K562 (cell line): ENCODE results near the gene TBC1D7. TPM values are rescaled to one million over a fixed set of nuclear protein-coding genes. Genes with fewer than 3 reads are reported as not detected.

Experiments used
- ATAC-seq: fragments of 200-7000 bp; cut with Tn5 transposase; 3 replicates; pipeline ENCODE4 v1.9.1; 2020; ENCODE audit warnings: moderate library complexity
- BruUV-seq: library from RNA; stranded (reverse); fragments of 400-500 nt; replicated peaks from 2 replicates; lab custom pipeline; 2021; lab: Mats Ljungman, UMichigan
- CTCF ChIA-PET: fragments of 300-600 bp; formaldehyde crosslinking; extraction: SDS; loops from one replicate; lab custom pipeline; 2021; ENCODE audit warnings: low intra/inter-chr PET ratio; lab: Yijun Ruan, JAX
- POLR2A ChIA-PET: fragments of 300-600, 350-650 bp; sonication (Branson Sonifier 250); formaldehyde crosslinking; extraction: SDS; loops from one replicate; lab custom pipeline; 2021; ENCODE audit warnings: antibody characterized with exemption, inconsistent platforms; lab: Yijun Ruan, JAX
- DNase-seq, 4 experiments: peaks; one replicate each; pipeline versions ENCODE4 v3.0.0 to v3.0.0-alpha.2; 2011 to 2018; ENCODE audit warnings: low spot score in 3 of 4, mixed read lengths in 3 of 4; ENCODE audit errors: extremely low read depth in 1 of 4
- FAIRE-seq: peaks from 2 replicates; lab custom pipeline; 2011; peaks lifted over from hg19 to GRCh38; lab: Jason Lieb, UNC
- H2AFZ ChIP-seq: 2 replicates; pipeline ENCODE4 v1.6.0; 2011; ENCODE audit warnings: low read depth, low read length, control low read depth, inconsistent platforms
- H3K27ac ChIP-seq: fragments of 200-600 bp; 3 replicates; pipeline ENCODE4 v1.8.0; 2011; ENCODE audit warnings: low read depth, mild to moderate bottlenecking, control low read depth, inconsistent platforms, low read length, moderate library complexity, mixed read lengths; ENCODE audit errors: extremely low read depth
- H3K27me3 ChIP-seq, 2 experiments: fragments of 300-600 bp in 1 of 2; 2 replicates in 1 of 2; 3 replicates in 1 of 2; pipeline versions ENCODE4 v1.6.0 to v1.8.0; 2011; ENCODE audit warnings: inconsistent platforms in 2 of 2, low read length in 2 of 2, mild to moderate bottlenecking in 1 of 2, mixed read lengths in 1 of 2, moderate library complexity in 1 of 2; ENCODE audit not compliant: control insufficient read depth in 2 of 2, insufficient read depth in 2 of 2
- H3K36me3 ChIP-seq: fragments of 300-600 bp; 3 replicates; pipeline ENCODE4 v1.8.0; 2011; ENCODE audit warnings: mild to moderate bottlenecking, low read length, inconsistent platforms; ENCODE audit not compliant: control insufficient read depth, insufficient read depth
- H3K4me1 ChIP-seq, 2 experiments: fragments of 200-600 bp in 1 of 2; replicated peaks in 1 of 2; 2 replicates in 1 of 2; 3 replicates in 1 of 2; pipeline versions ENCODE4 v1.5.1 to v1.8.0; 2011; ENCODE audit warnings: inconsistent platforms in 2 of 2, low read length in 2 of 2, mild to moderate bottlenecking in 1 of 2, mixed read lengths in 1 of 2, moderate library complexity in 1 of 2; ENCODE audit not compliant: control insufficient read depth in 2 of 2, insufficient read depth in 2 of 2
- H3K4me2 ChIP-seq: 2 replicates; pipeline ENCODE4 v1.6.1; 2011; ENCODE audit warnings: low read length, control low read depth, inconsistent platforms, mixed read lengths; ENCODE audit not compliant: insufficient read depth
- H3K4me3 ChIP-seq: fragments of 200-600 bp; sonication (generic), shearing (Covaris generic); 2 replicates; pipeline ENCODE4 v1.5.1; 2016; ENCODE audit warnings: control low read depth, inconsistent platforms
- H3K79me2 ChIP-seq: fragments of 200-600 bp; 3 replicates; pipeline ENCODE4 v1.8.0; 2011; ENCODE audit warnings: low read length, inconsistent platforms; ENCODE audit not compliant: control insufficient read depth, insufficient read depth
- H3K9ac ChIP-seq, 2 experiments: 2 replicates each; pipeline versions ENCODE4 v1.6.0 to v1.6.1; 2011; ENCODE audit warnings: low read depth in 2 of 2, low read length in 2 of 2, control low read depth in 1 of 2, inconsistent platforms in 1 of 2, mild to moderate bottlenecking in 1 of 2, mixed read lengths in 1 of 2; ENCODE audit not compliant: insufficient read depth in 1 of 2
- H3K9me1 ChIP-seq: one replicate; pipeline ENCODE4 v1.6.0; 2011; ENCODE audit warnings: inconsistent platforms, mild to moderate bottlenecking, low read length, moderate library complexity; ENCODE audit not compliant: control insufficient read depth, insufficient read depth
- H3K9me3 ChIP-seq: replicated peaks from 2 replicates; pipeline ENCODE4 v1.5.1; 2011; ENCODE audit warnings: low read depth, low read length, inconsistent platforms; ENCODE audit not compliant: control insufficient read depth, insufficient read depth
- H4K20me1 ChIP-seq: replicated peaks from 2 replicates; pipeline ENCODE4 v1.6.1; 2011; ENCODE audit warnings: low read length, inconsistent platforms, mixed read lengths; ENCODE audit not compliant: control insufficient read depth, insufficient read depth
- ZNF76 ChIP-seq: fragments of 250-450 bp; sonication (Bioruptor Pico); IDR thresholded peaks from 2 replicates; pipeline ENCODE4 v1.4.0; 2020; ENCODE audit warnings: mild to moderate bottlenecking, moderate library complexity, borderline replicate concordance
- WGBS: fragments of 100-300 bp; shearing (Covaris generic); methylation state at CpG from one replicate; pipeline ENCODE4 v1.1.6; 2016; ENCODE audit warnings: low coverage, mixed read lengths; ENCODE audit not compliant: insufficient coverage; ENCODE audit errors: missing lambda C conversion rate; 5-methylcytosine and 5-hydroxymethylcytosine counted together
- in situ Hi-C: fragments of 300-500 bp; cut with MboI; formaldehyde crosslinking; loops from 4 replicates; pipeline ENCODE4 v1.15.0; 2018; ENCODE audit warnings: inconsistent platforms, mixed read lengths
- intact Hi-C: fragments of 100-400 bp; cut with micrococcal nuclease; formaldehyde crosslinking; loops from 2 replicates; pipeline ENCODE4 v1.14.2; 2022
- polyA plus RNA-seq, 8 experiments: library from polyadenylated mRNA; depleted of rRNA in 4 of 8; stranded (reverse) in 5 of 8; unstranded in 3 of 8; fragments of >200 nt; fragmentation: Nextera tagmentation in 2 of 8; fragmentation: Illumina TruSeq in 1 of 8; extraction: Ambion mirVana in 2 of 8; extraction: Trizol in 1 of 8; gene quantifications; 2 replicates each; pipeline versions ENCODE4 v1.2.1 to v1.2.3, GENCODE V29; 2011 to 2014; ENCODE audit warnings: inconsistent platforms in 1 of 8, missing spikeins in 1 of 8
- total RNA-seq, 7 experiments: library from RNA; depleted of rRNA in 6 of 7; stranded (reverse); fragments of >200 nt in 6 of 7; fragmentation: Illumina TruSeq in 2 of 7; extraction: Trizol in 2 of 7; gene quantifications; 2 replicates each; pipeline versions ENCODE4 v1.2.1 to v1.2.3, GENCODE V29; 2011 to 2021; ENCODE audit warnings: low replicate concordance in 1 of 7
- TF ChIP-seq, protein P1 (sequence below), 3 experiments: fragments of 200-800 bp in 1 of 3; fragments of 250-450 bp in 1 of 3; fragments of 450-650 bp in 1 of 3; sonication (Bioruptor Pico) in 1 of 3; sonication (Bioruptor generic) in 1 of 3; formaldehyde crosslinking in 1 of 3; IDR thresholded peaks; 2 replicates each; pipeline versions ENCODE4 v1.6.1 to v1.8.0; 2016 to 2022; ENCODE audit warnings: mild to moderate bottlenecking in 2 of 3, missing genetic modification characterization in 2 of 3, missing compliant biosample characterization in 1 of 3, moderate library complexity in 1 of 3
- TF ChIP-seq, protein P2 (sequence below): fragments of 450-650 bp; formaldehyde crosslinking; conservative IDR thresholded peaks from 2 replicates; pipeline ENCODE4 v1.4.0; 2022; ENCODE audit warnings: mild to moderate bottlenecking, missing genetic modification characterization
- TF ChIP-seq, protein P3 (sequence below), 3 experiments: IDR thresholded peaks in 2 of 3; conservative IDR thresholded peaks in 1 of 3; 2 replicates each; pipeline ENCODE4 v1.5.1; 2011 to 2012; ENCODE audit warnings: low read length in 3 of 3, mild to moderate bottlenecking in 3 of 3, control low read depth in 2 of 3, improper control_type of control experiment in 1 of 3, inconsistent platforms in 1 of 3, low read depth in 1 of 3, mixed read lengths in 1 of 3, moderate library complexity in 1 of 3; ENCODE audit not compliant: insufficient read depth in 2 of 3
- TF ChIP-seq, protein P4 (sequence below): sonication (generic); formaldehyde crosslinking; IDR thresholded peaks from 2 replicates; pipeline ENCODE4 v1.8.1; 2023; ENCODE audit warnings: missing genetic modification reagents, mild to moderate bottlenecking, borderline replicate concordance

The TBC1D7 gene
- total and polyA plus RNA-seq, 9 of the 15 experiments (the other 6 are each of a cell fraction or from before 2014, with no cell fraction given), result 49.4 to 107 (median 61.1) TPM

- no peaks in the 10 kb centered on the region for H4K20me1 ChIP-seq
- no peaks in the 10 kb centered on the region for H3K9me1 ChIP-seq
- H3K79me2 ChIP-seq, result no peaks in the 10 kb centered on the region
- no peaks in the 10 kb centered on the region for H3K9me3 ChIP-seq
- FAIRE-seq (no peak), DNase-seq (no peak), ATAC-seq (no peak)
- no peaks in the 10 kb centered on the region for H3K36me3 ChIP-seq
- in situ Hi-C loops, result no loop called here
- no peak overlapping the region for H2AFZ ChIP-seq
- no peak overlapping the region for H3K27ac ChIP-seq
- POLR2A ChIA-PET, result interaction anchor here (4.2 kb wide), 1 partner anchor 9 kb away, joined by 33 read pairs; no protein-coding TSS in a partner anchor
- peaks cover 0 to 7% of the 10 kb centered on the region in 2 experiments; a peak in 4 of 5 replicates for H3K4me1 ChIP-seq
- H3K27me3 ChIP-seq, result no peaks in the 10 kb centered on the region
- CTCF ChIA-PET, result no interaction called here
- H3K4me3 ChIP-seq, result no peak overlapping the region
- no peak overlapping the region for H3K4me2 ChIP-seq
- intact Hi-C loops, result no loop called here
- BruUV-seq, result no TSS peak
- no peak overlapping the region; a peak in 1 of 4 replicates for H3K9ac ChIP-seq
- WGBS, result 46% methylated on average over 5 of the region's 5 CpGs
- no peak for TF ChIP-seq ZNF76
- TF ChIP-seq, protein P1, sequence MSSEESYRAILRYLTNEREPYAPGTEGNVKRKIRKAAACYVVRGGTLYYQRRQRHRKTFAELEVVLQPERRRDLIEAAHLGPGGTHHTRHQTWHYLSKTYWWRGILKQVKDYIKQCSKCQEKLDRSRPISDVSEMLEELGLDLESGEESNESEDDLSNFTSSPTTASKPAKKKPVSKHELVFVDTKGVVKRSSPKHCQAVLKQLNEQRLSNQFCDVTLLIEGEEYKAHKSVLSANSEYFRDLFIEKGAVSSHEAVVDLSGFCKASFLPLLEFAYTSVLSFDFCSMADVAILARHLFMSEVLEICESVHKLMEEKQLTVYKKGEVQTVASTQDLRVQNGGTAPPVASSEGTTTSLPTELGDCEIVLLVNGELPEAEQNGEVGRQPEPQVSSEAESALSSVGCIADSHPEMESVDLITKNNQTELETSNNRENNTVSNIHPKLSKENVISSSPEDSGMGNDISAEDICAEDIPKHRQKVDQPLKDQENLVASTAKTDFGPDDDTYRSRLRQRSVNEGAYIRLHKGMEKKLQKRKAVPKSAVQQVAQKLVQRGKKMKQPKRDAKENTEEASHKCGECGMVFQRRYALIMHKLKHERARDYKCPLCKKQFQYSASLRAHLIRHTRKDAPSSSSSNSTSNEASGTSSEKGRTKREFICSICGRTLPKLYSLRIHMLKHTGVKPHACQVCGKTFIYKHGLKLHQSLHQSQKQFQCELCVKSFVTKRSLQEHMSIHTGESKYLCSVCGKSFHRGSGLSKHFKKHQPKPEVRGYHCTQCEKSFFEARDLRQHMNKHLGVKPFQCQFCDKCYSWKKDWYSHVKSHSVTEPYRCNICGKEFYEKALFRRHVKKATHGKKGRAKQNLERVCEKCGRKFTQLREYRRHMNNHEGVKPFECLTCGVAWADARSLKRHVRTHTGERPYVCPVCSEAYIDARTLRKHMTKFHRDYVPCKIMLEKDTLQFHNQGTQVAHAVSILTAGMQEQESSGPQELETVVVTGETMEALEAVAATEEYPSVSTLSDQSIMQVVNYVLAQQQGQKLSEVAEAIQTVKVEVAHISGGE (CRISPR knock-in tag; IDR thresholded peaks at IDR 0.05), result no peak
- TF ChIP-seq, protein P2, sequence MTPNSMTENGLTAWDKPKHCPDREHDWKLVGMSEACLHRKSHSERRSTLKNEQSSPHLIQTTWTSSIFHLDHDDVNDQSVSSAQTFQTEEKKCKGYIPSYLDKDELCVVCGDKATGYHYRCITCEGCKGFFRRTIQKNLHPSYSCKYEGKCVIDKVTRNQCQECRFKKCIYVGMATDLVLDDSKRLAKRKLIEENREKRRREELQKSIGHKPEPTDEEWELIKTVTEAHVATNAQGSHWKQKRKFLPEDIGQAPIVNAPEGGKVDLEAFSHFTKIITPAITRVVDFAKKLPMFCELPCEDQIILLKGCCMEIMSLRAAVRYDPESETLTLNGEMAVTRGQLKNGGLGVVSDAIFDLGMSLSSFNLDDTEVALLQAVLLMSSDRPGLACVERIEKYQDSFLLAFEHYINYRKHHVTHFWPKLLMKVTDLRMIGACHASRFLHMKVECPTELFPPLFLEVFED, result no peak
- TF ChIP-seq, protein P3, sequence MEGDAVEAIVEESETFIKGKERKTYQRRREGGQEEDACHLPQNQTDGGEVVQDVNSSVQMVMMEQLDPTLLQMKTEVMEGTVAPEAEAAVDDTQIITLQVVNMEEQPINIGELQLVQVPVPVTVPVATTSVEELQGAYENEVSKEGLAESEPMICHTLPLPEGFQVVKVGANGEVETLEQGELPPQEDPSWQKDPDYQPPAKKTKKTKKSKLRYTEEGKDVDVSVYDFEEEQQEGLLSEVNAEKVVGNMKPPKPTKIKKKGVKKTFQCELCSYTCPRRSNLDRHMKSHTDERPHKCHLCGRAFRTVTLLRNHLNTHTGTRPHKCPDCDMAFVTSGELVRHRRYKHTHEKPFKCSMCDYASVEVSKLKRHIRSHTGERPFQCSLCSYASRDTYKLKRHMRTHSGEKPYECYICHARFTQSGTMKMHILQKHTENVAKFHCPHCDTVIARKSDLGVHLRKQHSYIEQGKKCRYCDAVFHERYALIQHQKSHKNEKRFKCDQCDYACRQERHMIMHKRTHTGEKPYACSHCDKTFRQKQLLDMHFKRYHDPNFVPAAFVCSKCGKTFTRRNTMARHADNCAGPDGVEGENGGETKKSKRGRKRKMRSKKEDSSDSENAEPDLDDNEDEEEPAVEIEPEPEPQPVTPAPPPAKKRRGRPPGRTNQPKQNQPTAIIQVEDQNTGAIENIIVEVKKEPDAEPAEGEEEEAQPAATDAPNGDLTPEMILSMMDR (IDR thresholded peaks at IDR 0.05 in 2 of 3, conservative IDR thresholded peaks at IDR 0.05 in 1 of 3; ENCODE audit: insufficient read depth in 2 of 3, low read depth in 1 of 3, low read length in 3 of 3), result no peak
- TF ChIP-seq, protein P4, sequence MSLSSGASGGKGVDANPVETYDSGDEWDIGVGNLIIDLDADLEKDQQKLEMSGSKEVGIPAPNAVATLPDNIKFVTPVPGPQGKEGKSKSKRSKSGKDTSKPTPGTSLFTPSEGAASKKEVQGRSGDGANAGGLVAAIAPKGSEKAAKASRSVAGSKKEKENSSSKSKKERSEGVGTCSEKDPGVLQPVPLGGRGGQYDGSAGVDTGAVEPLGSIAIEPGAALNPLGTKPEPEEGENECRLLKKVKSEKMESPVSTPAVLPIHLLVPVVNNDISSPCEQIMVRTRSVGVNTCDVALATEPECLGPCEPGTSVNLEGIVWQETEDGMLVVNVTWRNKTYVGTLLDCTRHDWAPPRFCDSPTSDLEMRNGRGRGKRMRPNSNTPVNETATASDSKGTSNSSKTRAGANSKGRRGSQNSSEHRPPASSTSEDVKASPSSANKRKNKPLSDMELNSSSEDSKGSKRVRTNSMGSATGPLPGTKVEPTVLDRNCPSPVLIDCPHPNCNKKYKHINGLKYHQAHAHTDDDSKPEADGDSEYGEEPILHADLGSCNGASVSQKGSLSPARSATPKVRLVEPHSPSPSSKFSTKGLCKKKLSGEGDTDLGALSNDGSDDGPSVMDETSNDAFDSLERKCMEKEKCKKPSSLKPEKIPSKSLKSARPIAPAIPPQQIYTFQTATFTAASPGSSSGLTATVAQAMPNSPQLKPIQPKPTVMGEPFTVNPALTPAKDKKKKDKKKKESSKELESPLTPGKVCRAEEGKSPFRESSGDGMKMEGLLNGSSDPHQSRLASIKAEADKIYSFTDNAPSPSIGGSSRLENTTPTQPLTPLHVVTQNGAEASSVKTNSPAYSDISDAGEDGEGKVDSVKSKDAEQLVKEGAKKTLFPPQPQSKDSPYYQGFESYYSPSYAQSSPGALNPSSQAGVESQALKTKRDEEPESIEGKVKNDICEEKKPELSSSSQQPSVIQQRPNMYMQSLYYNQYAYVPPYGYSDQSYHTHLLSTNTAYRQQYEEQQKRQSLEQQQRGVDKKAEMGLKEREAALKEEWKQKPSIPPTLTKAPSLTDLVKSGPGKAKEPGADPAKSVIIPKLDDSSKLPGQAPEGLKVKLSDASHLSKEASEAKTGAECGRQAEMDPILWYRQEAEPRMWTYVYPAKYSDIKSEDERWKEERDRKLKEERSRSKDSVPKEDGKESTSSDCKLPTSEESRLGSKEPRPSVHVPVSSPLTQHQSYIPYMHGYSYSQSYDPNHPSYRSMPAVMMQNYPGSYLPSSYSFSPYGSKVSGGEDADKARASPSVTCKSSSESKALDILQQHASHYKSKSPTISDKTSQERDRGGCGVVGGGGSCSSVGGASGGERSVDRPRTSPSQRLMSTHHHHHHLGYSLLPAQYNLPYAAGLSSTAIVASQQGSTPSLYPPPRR, result no peak
These were observed 67.5 kb downstream of the TBC1D7 start for GRCh38 chr6:13260831-13261230.
